HCT116 (cell line): Measurements from ENCODE around the gene XRCC3.

Experiments
- ATF3 ChIP-seq: IDR thresholded peaks from 2 replicates; pipeline ENCODE4 v1.6.1; 2012
- CEBPB ChIP-seq: IDR thresholded peaks from 2 replicates; pipeline ENCODE4 v1.6.1; 2012; ENCODE audit warnings: low read depth
- CTCF ChIP-seq, 3 experiments: fragments of 200-600 bp in 1 of 3; sonication (generic) in 1 of 3; IDR thresholded peaks in 2 of 3; conservative IDR thresholded peaks in 1 of 3; 2 replicates each; pipeline ENCODE4 v1.5.1; 2012 to 2017; ENCODE audit warnings: low read depth in 2 of 3, low read length in 2 of 3, antibody characterized with exemption in 1 of 3, borderline replicate concordance in 1 of 3, control low read depth in 1 of 3, mild to moderate bottlenecking in 1 of 3, mixed read lengths in 1 of 3, mixed run types in 1 of 3, moderate library complexity in 1 of 3; ENCODE audit not compliant: insufficient read depth in 1 of 3
- EGR1 ChIP-seq: IDR thresholded peaks from 2 replicates; pipeline ENCODE4 v1.6.1; 2012; ENCODE audit warnings: low read depth
- ELF1 ChIP-seq: IDR thresholded peaks from 2 replicates; pipeline ENCODE4 v1.6.1; 2012; ENCODE audit warnings: low read depth, borderline replicate concordance
- EZH2 ChIP-seq: fragments of 200-600 bp; sonication (generic); IDR thresholded peaks from 2 replicates; pipeline ENCODE4 v1.6.1; 2017; ENCODE audit warnings: antibody characterized with exemption, mixed run types
- MAX ChIP-seq: IDR thresholded peaks from 2 replicates; pipeline ENCODE4 v1.6.1; 2012
- POLR2A ChIP-seq: IDR thresholded peaks from 2 replicates; pipeline ENCODE4 v1.7.0; 2011; ENCODE audit warnings: borderline replicate concordance; ENCODE audit not compliant: insufficient read depth, insufficient read length; ENCODE audit errors: extremely low read depth
- POLR2AphosphoS5 ChIP-seq: IDR thresholded peaks from 2 replicates; pipeline ENCODE4 v1.6.1; 2011; ENCODE audit warnings: mild to moderate bottlenecking, low read depth, low read length, moderate library complexity
- REST ChIP-seq: IDR thresholded peaks from 2 replicates; pipeline ENCODE4 v1.6.1; 2012; ENCODE audit warnings: low read depth
- SIN3A ChIP-seq: IDR thresholded peaks from 2 replicates; pipeline ENCODE4 v1.6.1; 2012; ENCODE audit warnings: low read depth
- SP1 ChIP-seq: IDR thresholded peaks from 2 replicates; pipeline ENCODE4 v1.6.1; 2012; ENCODE audit warnings: low read depth
- ZFX ChIP-seq: fragments of 450-650 bp; IDR thresholded peaks from 2 replicates; pipeline ENCODE4 v1.6.1; 2017
- ZNF274 ChIP-seq: fragments of 200-500 bp; sonication (Bioruptor generic); IDR thresholded peaks from 2 replicates; pipeline ENCODE4 v1.6.1; 2014; ENCODE audit warnings: mild to moderate bottlenecking, low read depth, low read length, inconsistent platforms

- no peak for TF ChIP-seq CTCF (IDR thresholded peaks at IDR 0.05 in 2 of 3, conservative IDR thresholded peaks at IDR 0.05 in 1 of 3; ENCODE audit: borderline replicate concordance in 1 of 3, insufficient read depth in 1 of 3, low read depth in 2 of 3, low read length in 2 of 3)
- TF ChIP-seq ZFX, result no peak
- TF ChIP-seq ZNF274, result no peak
- TF ChIP-seq POLR2A, result no peak
- TF ChIP-seq POLR2AphosphoS5, result no peak
- TF ChIP-seq ATF3, result no peak
- no peak for TF ChIP-seq EGR1
- TF ChIP-seq EZH2, result no peak
- no peak for TF ChIP-seq MAX
- TF ChIP-seq SP1, result no peak
- TF ChIP-seq REST, result no peak
- no peak for TF ChIP-seq SIN3A
- TF ChIP-seq CEBPB, result no peak
- no peak for TF ChIP-seq ELF1
These were observed 34.6 kb downstream of the XRCC3 start for GRCh38 chr14:103680491-103681231.
